ENCODE measurements around the gene SYNDIG1.
"Not testable (repeated sequence)": the region's sequence is repeated elsewhere in the genome, so short reads cannot be mapped to it uniquely, and the experiment has no call there.

SYNDIG1 gene

GRCh38 chr20:24506146-24506545 is 36.7 kb downstream of the SYNDIG1 start:
- Histone ChIP-seq H3K4me1 (ENCODE audit: control insufficient read depth, insufficient read depth, low read length) (no peaks in the 10 kb centered on the region), H3K27me3 (ENCODE audit: control insufficient read depth, insufficient read depth, low read length) (no peaks in the 10 kb centered on the region), H3K9ac (ENCODE audit: low read length) (no peak overlapping the region), H3K27ac (ENCODE audit: low read depth, low read length) (no peak overlapping the region), H3K36me3 (ENCODE audit: control insufficient read depth, insufficient read depth, low read length) (no peaks in the 10 kb centered on the region), H3K4me3 (ENCODE audit: low read length) (no peak overlapping the region)

GRCh38 chr20:24506696-24507095 is 37.3 kb downstream of the SYNDIG1 start:
- no peak overlapping the region for H3K9ac ChIP-seq (ENCODE audit: low read length)
- H3K27me3 ChIP-seq (ENCODE audit: control insufficient read depth, insufficient read depth, low read length): no peaks in the 10 kb centered on the region
- H3K36me3 ChIP-seq (ENCODE audit: control insufficient read depth, insufficient read depth, low read length): no peaks in the 10 kb centered on the region
- H3K4me3 ChIP-seq (ENCODE audit: low read length): no peak overlapping the region
- H3K27ac ChIP-seq (ENCODE audit: low read depth, low read length): no peak overlapping the region
- H3K4me1 ChIP-seq (ENCODE audit: control insufficient read depth, insufficient read depth, low read length): no peaks in the 10 kb centered on the region

- no peaks in the 10 kb centered on the region for H3K4me1 ChIP-seq (ENCODE audit: control insufficient read depth, insufficient read depth, low read length)
- no peak overlapping the region for H3K9ac ChIP-seq (ENCODE audit: low read length)
- no peak overlapping the region for H3K27ac ChIP-seq (ENCODE audit: low read depth, low read length)
- H3K27me3 ChIP-seq (ENCODE audit: control insufficient read depth, insufficient read depth, low read length): no peaks in the 10 kb centered on the region
- no peak overlapping the region for H3K4me3 ChIP-seq (ENCODE audit: low read length)
- H3K36me3 ChIP-seq (ENCODE audit: control insufficient read depth, insufficient read depth, low read length): no peaks in the 10 kb centered on the region
Measured at GRCh38 chr20:24507182-24507853, 37.9 kb downstream of the SYNDIG1 start.

GRCh38 chr20:24512441-24512840 is 43.0 kb downstream of the SYNDIG1 start:
- H3K4me1 ChIP-seq (ENCODE audit: control insufficient read depth, insufficient read depth, low read length); H3K4me3 ChIP-seq (ENCODE audit: low read length); H3K27ac ChIP-seq (ENCODE audit: low read depth, low read length); H3K27me3 ChIP-seq (ENCODE audit: control insufficient read depth, insufficient read depth, low read length); H3K9ac ChIP-seq (ENCODE audit: low read length); H3K36me3 ChIP-seq (ENCODE audit: control insufficient read depth, insufficient read depth, low read length): not testable (repeated sequence)

- Histone ChIP-seq H3K36me3 (ENCODE audit: control insufficient read depth, insufficient read depth, low read length) (no peaks in the 10 kb centered on the region), H3K9ac (ENCODE audit: low read length) (no peak overlapping the region), H3K27me3 (ENCODE audit: control insufficient read depth, insufficient read depth, low read length) (no peaks in the 10 kb centered on the region), H3K27ac (ENCODE audit: low read depth, low read length) (no peak overlapping the region), H3K4me3 (ENCODE audit: low read length) (no peak overlapping the region), H3K4me1 (ENCODE audit: control insufficient read depth, insufficient read depth, low read length) (no peaks in the 10 kb centered on the region)
Measured at GRCh38 chr20:24518515-24518914, 49.1 kb downstream of the SYNDIG1 start.

GRCh38 chr20:24519476-24519875 is 50.0 kb downstream of the SYNDIG1 start:
- H3K9ac ChIP-seq (ENCODE audit: low read length): no peak overlapping the region
- no peak overlapping the region for H3K27ac ChIP-seq (ENCODE audit: low read depth, low read length)
- H3K4me1 ChIP-seq (ENCODE audit: control insufficient read depth, insufficient read depth, low read length): no peaks in the 10 kb centered on the region
- no peaks in the 10 kb centered on the region for H3K27me3 ChIP-seq (ENCODE audit: control insufficient read depth, insufficient read depth, low read length)
- H3K36me3 ChIP-seq (ENCODE audit: control insufficient read depth, insufficient read depth, low read length): no peaks in the 10 kb centered on the region
- H3K4me3 ChIP-seq (ENCODE audit: low read length): no peak overlapping the region

- Histone ChIP-seq H3K4me1 (ENCODE audit: control insufficient read depth, insufficient read depth, low read length) (no peaks in the 10 kb centered on the region), H3K4me3 (ENCODE audit: low read length) (no peak overlapping the region), H3K27ac (ENCODE audit: low read depth, low read length) (no peak overlapping the region), H3K9ac (ENCODE audit: low read length) (no peak overlapping the region), H3K36me3 (ENCODE audit: control insufficient read depth, insufficient read depth, low read length) (no peaks in the 10 kb centered on the region), H3K27me3 (ENCODE audit: control insufficient read depth, insufficient read depth, low read length) (no peaks in the 10 kb centered on the region)
Measured at GRCh38 chr20:24521032-24521431, 51.6 kb downstream of the SYNDIG1 start.

- no peak overlapping the region for H3K9ac ChIP-seq (ENCODE audit: low read length)
- no peaks in the 10 kb centered on the region for H3K36me3 ChIP-seq (ENCODE audit: control insufficient read depth, insufficient read depth, low read length)
- H3K27ac ChIP-seq (ENCODE audit: low read depth, low read length): no peak overlapping the region
- H3K4me1 ChIP-seq (ENCODE audit: control insufficient read depth, insufficient read depth, low read length): no peaks in the 10 kb centered on the region
- no peaks in the 10 kb centered on the region for H3K27me3 ChIP-seq (ENCODE audit: control insufficient read depth, insufficient read depth, low read length)
- H3K4me3 ChIP-seq (ENCODE audit: low read length): no peak overlapping the region
Measured at GRCh38 chr20:24522452-24523330, 53.3 kb downstream of the SYNDIG1 start.

GRCh38 chr20:24523661-24524060 is 54.2 kb downstream of the SYNDIG1 start:
- no peaks in the 10 kb centered on the region for H3K27me3 ChIP-seq (ENCODE audit: control insufficient read depth, insufficient read depth, low read length)
- no peaks in the 10 kb centered on the region for H3K4me1 ChIP-seq (ENCODE audit: control insufficient read depth, insufficient read depth, low read length)
- H3K4me3 ChIP-seq (ENCODE audit: low read length): no peak overlapping the region
- no peaks in the 10 kb centered on the region for H3K36me3 ChIP-seq (ENCODE audit: control insufficient read depth, insufficient read depth, low read length)
- no peak overlapping the region for H3K9ac ChIP-seq (ENCODE audit: low read length)
- H3K27ac ChIP-seq (ENCODE audit: low read depth, low read length): no peak overlapping the region

- Histone ChIP-seq H3K9ac (ENCODE audit: low read length) (no peak overlapping the region), H3K36me3 (ENCODE audit: control insufficient read depth, insufficient read depth, low read length) (no peaks in the 10 kb centered on the region), H3K4me3 (ENCODE audit: low read length) (no peak overlapping the region), H3K4me1 (ENCODE audit: control insufficient read depth, insufficient read depth, low read length) (no peaks in the 10 kb centered on the region), H3K27me3 (ENCODE audit: control insufficient read depth, insufficient read depth, low read length) (no peaks in the 10 kb centered on the region), H3K27ac (ENCODE audit: low read depth, low read length) (no peak overlapping the region)
Measured at GRCh38 chr20:24528583-24529368, 59.3 kb downstream of the SYNDIG1 start.

- no peak overlapping the region for H3K4me3 ChIP-seq (ENCODE audit: low read length)
- H3K4me1 ChIP-seq (ENCODE audit: control insufficient read depth, insufficient read depth, low read length): no peaks in the 10 kb centered on the region
- no peak overlapping the region for H3K27ac ChIP-seq (ENCODE audit: low read depth, low read length)
Measured at GRCh38 chr20:24529369-24529719, 59.9 kb downstream of the SYNDIG1 start.

GRCh38 chr20:24530131-24530680 is 60.8 kb downstream of the SYNDIG1 start:
- Histone ChIP-seq H3K9ac (ENCODE audit: low read length) (no peak overlapping the region), H3K4me1 (ENCODE audit: control insufficient read depth, insufficient read depth, low read length) (no peaks in the 10 kb centered on the region), H3K36me3 (ENCODE audit: control insufficient read depth, insufficient read depth, low read length) (no peaks in the 10 kb centered on the region), H3K27me3 (ENCODE audit: control insufficient read depth, insufficient read depth, low read length) (no peaks in the 10 kb centered on the region), H3K27ac (ENCODE audit: low read depth, low read length) (no peak overlapping the region), H3K4me3 (ENCODE audit: low read length) (no peak overlapping the region)

More at GRCh38 chr20:24529369-24529719, 59.9 kb downstream of the SYNDIG1 start:
- Histone ChIP-seq H3K9ac (ENCODE audit: low read length) (no peak overlapping the region), H3K36me3 (ENCODE audit: control insufficient read depth, insufficient read depth, low read length) (no peaks in the 10 kb centered on the region), H3K27me3 (ENCODE audit: control insufficient read depth, insufficient read depth, low read length) (no peaks in the 10 kb centered on the region)
